ENCODE results near the gene CACNA1D. TPM values are rescaled to one million over a fixed set of nuclear protein-coding genes. Genes with fewer than 3 reads are reported as not detected.

Gene CACNA1D
- total RNA-seq, 4 donors from 2014 or later, result 12.7 to 98.9 (median 25.0) TPM

GRCh38 chr3:53711387-53711786 is 217.0 kb downstream of the CACNA1D start:
- TF ChIP-seq POLR2AphosphoS5 (IDR thresholded peaks at IDR 0.05), result no peak
- no peak for TF ChIP-seq CTCF (IDR thresholded peaks at IDR 0.05)
- TF ChIP-seq EP300 (IDR thresholded peaks at IDR 0.05; ENCODE audit: low read depth), result no peak
- no peak for TF ChIP-seq POLR2A (IDR thresholded peaks at IDR 0.05)
- H3K27me3 ChIP-seq, result no peaks in the 10 kb centered on the region
- peaks cover 0 to 6% (median 0%) of the 10 kb centered on the region in 4 donors for H3K4me1 ChIP-seq
- intact Hi-C loops (cut with DNase I; ENCODE audit: low total_unique reads), result loop anchor here (5.0 kb wide), 1 partner anchor 334 kb away; no protein-coding TSS in a partner anchor
- H3K36me3 ChIP-seq, result no peaks in the 10 kb centered on the region
- no peak overlapping the region for H3K27ac ChIP-seq
- in situ Hi-C loops (cut with MboI; ENCODE audit: low pct_ligation_motif_present in 1 of 4, low pct_unique_long_range_greater_than_20kb in 1 of 4, low sequenced_read_pairs in 3 of 4), result loop anchor here in 3 of 4 donors (5.0 to 25.0 kb wide), 4 partner anchors 334 to 599 kb away; no protein-coding TSS in a partner anchor
- H3K4me3 ChIP-seq, result no peak overlapping the region
- no peak for DNase-seq
- no peaks in the 10 kb centered on the region for H3K9me3 ChIP-seq
- WGBS, 2 donors (ENCODE audit: low coverage in 1 of 2), result 82% methylated on average over 2 to 6 of the region's 6 CpGs

GRCh38 chr3:53712817-53713388 is 218.5 kb downstream of the CACNA1D start:
- Histone ChIP-seq H3K9me3 (no peaks in the 10 kb centered on the region), H3K27me3 (no peaks in the 10 kb centered on the region), H3K36me3 (no peaks in the 10 kb centered on the region), H3K4me3 (no peak overlapping the region), H3K4me1 (peaks cover 0 to 6% (median 0%) of the 10 kb centered on the region in 4 donors), H3K27ac (no peak overlapping the region)
- TF ChIP-seq CTCF (IDR thresholded peaks at IDR 0.05), result no peak
- no peak for TF ChIP-seq EP300 (IDR thresholded peaks at IDR 0.05; ENCODE audit: low read depth)
- no peak for TF ChIP-seq POLR2A (IDR thresholded peaks at IDR 0.05)
- no peak for TF ChIP-seq POLR2AphosphoS5 (IDR thresholded peaks at IDR 0.05)
- intact Hi-C loops (cut with DNase I; ENCODE audit: low total_unique reads), result loop anchor here (5.0 kb wide), 1 partner anchor 336 kb away; no protein-coding TSS in a partner anchor
- DNase-seq, result no peak
- 67 to 74% methylated on average over 1 to 4 of the region's 4 CpGs for WGBS, 2 donors (ENCODE audit: low coverage in 1 of 2)
- in situ Hi-C loops (cut with MboI; ENCODE audit: low pct_ligation_motif_present in 1 of 4, low pct_unique_long_range_greater_than_20kb in 1 of 4, low sequenced_read_pairs in 3 of 4), result loop anchor here in 3 of 4 donors (5.0 to 25.0 kb wide), 4 partner anchors 336 to 601 kb away; no protein-coding TSS in a partner anchor

GRCh38 chr3:53713626-53714025 is 219.2 kb downstream of the CACNA1D start:
- no peak for DNase-seq
- 94% methylated on average over 2 of the region's 2 CpGs; no CpG with 5 or more reads in 1 of the 2 donors for WGBS, 2 donors (ENCODE audit: low coverage in 1 of 2)
- Histone ChIP-seq H3K4me1 (peaks cover 0 to 6% (median 0%) of the 10 kb centered on the region in 4 donors), H3K36me3 (no peaks in the 10 kb centered on the region), H3K9me3 (no peaks in the 10 kb centered on the region), H3K27me3 (no peaks in the 10 kb centered on the region), H3K4me3 (no peak overlapping the region), H3K27ac (no peak overlapping the region)
- in situ Hi-C loops (cut with MboI; ENCODE audit: low pct_ligation_motif_present in 1 of 4, low pct_unique_long_range_greater_than_20kb in 1 of 4, low sequenced_read_pairs in 3 of 4) (loop anchor here in 3 of 4 donors (5.0 to 25.0 kb wide), 4 partner anchors 336 to 601 kb away; no protein-coding TSS in a partner anchor), intact Hi-C loops (cut with DNase I; ENCODE audit: low total_unique reads) (loop anchor here (5.0 kb wide), 1 partner anchor 336 kb away; no protein-coding TSS in a partner anchor)
- TF ChIP-seq POLR2AphosphoS5 (IDR thresholded peaks at IDR 0.05) (no peak), CTCF (IDR thresholded peaks at IDR 0.05) (no peak), EP300 (IDR thresholded peaks at IDR 0.05; ENCODE audit: low read depth) (no peak), POLR2A (IDR thresholded peaks at IDR 0.05) (no peak)

- Histone ChIP-seq H3K27ac (no peak overlapping the region), H3K4me3 (no peak overlapping the region), H3K9me3 (no peaks in the 10 kb centered on the region), H3K4me1 (no peaks in the 10 kb centered on the region), H3K27me3 (no peaks in the 10 kb centered on the region), H3K36me3 (no peaks in the 10 kb centered on the region)
- TF ChIP-seq EP300 (IDR thresholded peaks at IDR 0.05; ENCODE audit: low read depth) (no peak), CTCF (IDR thresholded peaks at IDR 0.05) (no peak), POLR2AphosphoS5 (IDR thresholded peaks at IDR 0.05) (no peak), POLR2A (IDR thresholded peaks at IDR 0.05) (no peak)
- no peak for DNase-seq
- 86 to 92% methylated on average over 5 of the region's 5 CpGs for WGBS, 2 donors (ENCODE audit: low coverage in 1 of 2)
- intact Hi-C loops (cut with DNase I; ENCODE audit: low total_unique reads) (no loop called here), in situ Hi-C loops (cut with MboI; ENCODE audit: low pct_ligation_motif_present in 1 of 4, low pct_unique_long_range_greater_than_20kb in 1 of 4, low sequenced_read_pairs in 3 of 4) (loop anchor here in 3 of 4 donors (10.0 to 25.0 kb wide), 3 partner anchors 341 to 604 kb away; no protein-coding TSS in a partner anchor)
Measured at GRCh38 chr3:53715815-53716483, 221.5 kb downstream of the CACNA1D start.
